A673 (cell line): ENCODE measurements around the gene PON1. TPM values are rescaled to one million over a fixed set of nuclear protein-coding genes. Genes with fewer than 3 reads are reported as not detected.

ENCODE experiments used
- BruUV-seq: library from RNA; stranded (reverse); fragments of 400-500 nt; replicated peaks from 2 replicates; lab custom pipeline; 2021; lab: Mats Ljungman, UMichigan
- CTCF ChIA-PET: fragments of 300-600 bp; sonication (Branson Sonifier 250); formaldehyde crosslinking; loops from one replicate; lab custom pipeline; 2022; ENCODE audit warnings: antibody characterized with exemption; lab: Charles Lee
- POLR2A ChIA-PET: fragments of 300-600 bp; sonication (Branson Sonifier 250); formaldehyde crosslinking; loops from one replicate; lab custom pipeline; 2022; ENCODE audit warnings: antibody characterized with exemption; ENCODE audit not compliant: low non-redundant PET; lab: Charles Lee
- DNase-seq: peaks from one replicate; pipeline ENCODE4 v3.0.0-alpha.2; 2015; ENCODE audit warnings: low spot score
- H3K27ac ChIP-seq: fragments of 200-600 bp; sonication (generic); 2 replicates; pipeline ENCODE4 v1.5.1; 2016; ENCODE audit warnings: mixed run types, low read depth, mild to moderate bottlenecking, mixed read lengths, antibody characterized with exemption, low read length; ENCODE audit not compliant: poor library complexity, severe bottlenecking
- H3K27me3 ChIP-seq: fragments of 200-600 bp; sonication (generic); replicated peaks from 2 replicates; pipeline ENCODE4 v1.6.1; 2017; ENCODE audit warnings: mixed run types, low read depth, mild to moderate bottlenecking, mixed read lengths, antibody characterized with exemption, low read length; ENCODE audit not compliant: insufficient read depth, poor library complexity
- H3K36me3 ChIP-seq: fragments of 200-600 bp; sonication (generic); 2 replicates; pipeline ENCODE4 v1.6.1; 2016; ENCODE audit warnings: mixed run types, mild to moderate bottlenecking, mixed read lengths, antibody characterized with exemption, low read length; ENCODE audit not compliant: insufficient read depth, poor library complexity, severe bottlenecking
- H3K4me1 ChIP-seq: fragments of 200-600 bp; sonication (generic); 2 replicates; pipeline ENCODE4 v1.6.1; 2017; ENCODE audit warnings: mixed run types, mild to moderate bottlenecking, mixed read lengths, antibody characterized with exemption, low read length; ENCODE audit not compliant: insufficient read depth, poor library complexity, severe bottlenecking
- H3K4me3 ChIP-seq: fragments of 200-600 bp; sonication (generic); 2 replicates; pipeline ENCODE4 v1.5.1; 2016; ENCODE audit warnings: low read depth, mixed run types, mild to moderate bottlenecking, mixed read lengths, low read length; ENCODE audit not compliant: poor library complexity, severe bottlenecking
- H3K9me3 ChIP-seq: fragments of 200-600 bp; sonication (generic); 2 replicates; pipeline ENCODE4 v1.6.1; 2016; ENCODE audit warnings: mixed run types, low read depth, mild to moderate bottlenecking, mixed read lengths, antibody characterized with exemption, low read length; ENCODE audit not compliant: poor library complexity, severe bottlenecking
- CTCF ChIP-seq: fragments of 300-800, 200-600 bp; sonication (generic); conservative IDR thresholded peaks from 2 replicates; pipeline ENCODE4 v1.5.1; 2017; ENCODE audit warnings: low read depth, mild to moderate bottlenecking, antibody characterized with exemption, low read length, moderate library complexity, mixed read lengths
- EZH2 ChIP-seq: fragments of 200-600 bp; sonication (generic); IDR thresholded peaks from 2 replicates; pipeline ENCODE4 v1.6.1; 2017; ENCODE audit warnings: borderline replicate concordance, low read depth, mild to moderate bottlenecking, mixed read lengths, antibody characterized with exemption, low read length; ENCODE audit not compliant: poor library complexity, severe bottlenecking
- intact Hi-C: fragments of 100-400 bp; cut with micrococcal nuclease; formaldehyde crosslinking; loops from one replicate; pipeline ENCODE4 v1.10.0; 2022; ENCODE audit not compliant: unreplicated experiment
- total RNA-seq: library from RNA; stranded (reverse); gene quantifications from 2 replicates; pipeline ENCODE4 v1.2.3, GENCODE V29; 2021

The PON1 gene
- total RNA-seq, 1 experiment from 2014 or later, result not detected

GRCh38 chr7:95312561-95312960 is 11.8 kb downstream of the PON1 start:
- Histone ChIP-seq H3K9me3 (no peaks in the 10 kb centered on the region), H3K4me1 (no peaks in the 10 kb centered on the region), H3K27ac (no peak overlapping the region), H3K4me3 (no peak overlapping the region), H3K27me3 (no peaks in the 10 kb centered on the region), H3K36me3 (no peaks in the 10 kb centered on the region)
- CTCF ChIA-PET, result no interaction called here
- DNase-seq, result no peak
- intact Hi-C loops, result no loop called here
- POLR2A ChIA-PET, result no interaction called here
- BruUV-seq, result no TSS peak
- TF ChIP-seq CTCF (no peak), EZH2 (no peak)

- Histone ChIP-seq H3K27me3 (no peaks in the 10 kb centered on the region), H3K27ac (no peak overlapping the region), H3K4me1 (no peaks in the 10 kb centered on the region), H3K36me3 (no peaks in the 10 kb centered on the region), H3K9me3 (no peaks in the 10 kb centered on the region), H3K4me3 (no peak overlapping the region)
- POLR2A ChIA-PET, result no interaction called here
- DNase-seq, result no peak
- intact Hi-C loops, result no loop called here
- TF ChIP-seq CTCF (no peak), EZH2 (no peak)
- BruUV-seq, result no TSS peak
- CTCF ChIA-PET, result no interaction called here
Measured at GRCh38 chr7:95311389-95311788, 12.9 kb downstream of the PON1 start.

- Histone ChIP-seq H3K36me3 (no peaks in the 10 kb centered on the region), H3K4me1 (peaks cover 4% of the 10 kb centered on the region), H3K9me3 (no peaks in the 10 kb centered on the region), H3K27me3 (no peaks in the 10 kb centered on the region), H3K4me3 (no peak overlapping the region), H3K27ac (no peak overlapping the region)
- BruUV-seq, result no TSS peak
- intact Hi-C loops, result no loop called here
- POLR2A ChIA-PET, result no interaction called here
- CTCF ChIA-PET, result no interaction called here
- TF ChIP-seq CTCF, result no peak
- TF ChIP-seq EZH2, result no peak
- DNase-seq, result no peak
Measured at GRCh38 chr7:95309951-95310350, 14.4 kb downstream of the PON1 start.
